ENCODE measurements around the gene PERM1. TPM values are rescaled to one million over a fixed set of nuclear protein-coding genes. Genes with fewer than 3 reads are reported as not detected.
"Not testable (repeated sequence)": the region's sequence is repeated elsewhere in the genome, so short reads cannot be mapped to it uniquely, and the experiment has no call there.

PERM1 gene
- polyA plus RNA-seq, 2 donors = 0.47 to 3.4 TPM

- H3K9me3 ChIP-seq (ENCODE audit: control insufficient read depth in 2 of 2, insufficient read depth in 1 of 2, low read depth in 1 of 2, low read length in 1 of 2) = peaks cover 0 to 4% of the 10 kb centered on the region in 2 donors
- H3K36me3 ChIP-seq (ENCODE audit: control insufficient read depth in 2 of 2, insufficient read depth in 2 of 2, low read length in 1 of 2) = peaks cover 0 to 3% of the 10 kb centered on the region in 2 donors
- no peak overlapping the region for H3K4me3 ChIP-seq (ENCODE audit: low read depth in 1 of 2, low read length in 2 of 2)
- no peak overlapping the region for H3K27ac ChIP-seq (ENCODE audit: low read depth in 2 of 2, low read length in 1 of 2)
- WGBS, 2 donors = 54 to 75% methylated on average over 9 of the region's 9 CpGs
- H3K27me3 ChIP-seq (ENCODE audit: control insufficient read depth in 1 of 2, insufficient read depth in 2 of 2, low read length in 2 of 2) = peaks cover 0 to 2% of the 10 kb centered on the region in 2 donors
- H3K4me1 ChIP-seq (ENCODE audit: control insufficient read depth in 2 of 2, insufficient read depth in 2 of 2, low read length in 1 of 2) = peaks cover 0 to 10% of the 10 kb centered on the region in 2 donors
These were observed 2.2 kb downstream of the PERM1 start for GRCh38 chr1:979744-980072.

DNA sequence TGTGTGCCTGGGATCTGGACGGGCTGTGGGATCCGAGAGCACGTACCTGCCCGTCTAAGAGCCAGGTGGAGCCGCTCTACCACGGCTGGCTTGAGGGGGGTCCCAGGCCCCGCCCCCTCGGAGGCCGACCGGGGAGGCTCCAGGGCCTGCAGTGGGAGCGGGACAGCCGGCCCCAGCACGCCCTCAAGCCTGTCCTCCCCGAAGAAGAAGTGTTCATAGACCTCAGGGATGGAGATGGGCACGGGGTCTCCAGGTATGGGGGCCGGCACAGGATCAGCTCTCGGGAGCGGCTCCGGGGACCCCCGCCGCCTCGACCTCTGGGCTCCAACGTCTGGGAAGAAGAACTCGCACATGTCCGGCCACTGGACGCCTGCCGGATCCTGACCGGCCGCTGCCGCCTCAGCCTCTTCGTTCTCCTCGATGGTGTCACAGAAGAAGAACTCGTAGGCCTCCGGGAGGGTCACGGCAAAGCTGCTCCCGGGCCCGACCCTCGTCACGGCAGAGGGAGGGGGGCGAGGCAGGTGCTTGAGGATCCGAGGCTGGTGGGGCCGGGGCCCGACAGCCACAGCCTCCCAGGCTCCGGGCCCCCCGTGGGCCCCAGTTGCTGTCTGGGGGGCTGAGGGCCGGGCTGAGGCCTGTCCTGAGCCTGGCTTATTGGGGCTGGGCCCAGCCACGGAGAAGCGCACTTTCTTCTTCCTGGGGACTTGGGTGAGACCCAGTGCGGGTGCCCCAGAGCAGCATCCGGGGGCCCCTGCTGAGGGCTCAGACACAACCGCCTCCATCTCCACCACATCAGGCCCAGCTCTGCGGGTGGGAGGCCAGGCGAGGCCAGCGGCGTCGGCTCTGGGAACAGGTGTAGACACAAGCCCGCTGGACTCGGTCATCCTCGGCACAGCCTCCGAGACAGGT lies 2.8 kb downstream of the PERM1 start:
- peaks cover 0 to 2% of the 10 kb centered on the region in 2 donors for H3K27me3 ChIP-seq (ENCODE audit: control insufficient read depth in 1 of 2, insufficient read depth in 2 of 2, low read length in 2 of 2)
- no peak overlapping the region for H3K4me3 ChIP-seq (ENCODE audit: low read depth in 1 of 2, low read length in 2 of 2)
- WGBS, 2 donors = 83 to 84% methylated on average over 49 to 60 of the region's 60 CpGs
- H3K36me3 ChIP-seq (ENCODE audit: control insufficient read depth in 2 of 2, insufficient read depth in 2 of 2, low read length in 1 of 2) = peaks cover 0 to 7% of the 10 kb centered on the region in 2 donors
- peaks cover 0 to 4% of the 10 kb centered on the region in 2 donors for H3K9me3 ChIP-seq (ENCODE audit: control insufficient read depth in 2 of 2, insufficient read depth in 1 of 2, low read depth in 1 of 2, low read length in 1 of 2)
- H3K4me1 ChIP-seq (ENCODE audit: control insufficient read depth in 2 of 2, insufficient read depth in 2 of 2, low read length in 1 of 2) = peaks cover 0 to 10% of the 10 kb centered on the region in 2 donors
- H3K27ac ChIP-seq (ENCODE audit: low read depth in 2 of 2, low read length in 1 of 2) = no peak overlapping the region

DNA sequence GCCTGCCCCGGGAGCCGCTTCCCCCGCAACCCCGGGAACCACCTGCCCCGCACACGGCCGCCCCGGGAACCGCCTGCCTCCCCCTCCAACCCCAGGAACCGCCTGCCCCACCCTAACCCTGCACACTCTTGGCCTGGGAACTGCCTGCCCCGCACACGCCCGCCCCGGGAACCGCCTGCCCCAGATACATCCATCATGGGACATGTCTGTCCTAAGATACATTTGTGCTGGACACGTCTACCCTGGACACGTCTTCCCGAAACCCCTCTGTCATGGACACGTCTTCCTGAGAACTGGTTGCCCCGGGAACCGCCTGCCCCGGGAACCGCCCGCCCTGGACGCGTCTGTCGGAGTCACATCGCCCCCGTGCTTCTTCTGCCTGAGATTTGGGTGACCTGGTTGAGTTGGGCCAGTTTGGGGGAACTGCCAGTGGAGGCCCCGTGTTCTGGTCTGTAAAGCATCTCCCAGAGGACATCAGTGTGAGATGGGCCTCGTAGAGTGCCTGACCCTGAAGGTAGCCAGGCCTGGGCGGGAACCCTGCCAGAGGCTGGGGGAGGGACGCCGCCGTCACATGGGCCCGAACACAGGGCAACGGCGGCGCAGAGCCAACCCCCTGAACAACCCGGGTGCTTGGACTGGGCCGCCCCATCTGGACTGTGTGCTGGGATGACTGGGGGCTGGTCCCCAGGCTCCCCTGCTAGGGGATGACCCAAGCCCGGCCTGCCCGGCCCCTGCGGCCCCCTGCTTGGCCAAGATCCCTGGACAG lies 3.6 kb downstream of the PERM1 start:
- no peaks in the 10 kb centered on the region for H3K27me3 ChIP-seq (ENCODE audit: control insufficient read depth in 1 of 2, insufficient read depth in 2 of 2, low read length in 2 of 2)
- H3K27ac ChIP-seq (ENCODE audit: low read depth in 2 of 2, low read length in 1 of 2) = no peak overlapping the region
- no peak overlapping the region for H3K4me3 ChIP-seq (ENCODE audit: low read depth in 1 of 2, low read length in 2 of 2)
- WGBS, 2 donors = 70 to 76% methylated on average over 34 to 44 of the region's 44 CpGs
- peaks cover 0 to 10% of the 10 kb centered on the region in 2 donors for H3K4me1 ChIP-seq (ENCODE audit: control insufficient read depth in 2 of 2, insufficient read depth in 2 of 2, low read length in 1 of 2)
- peaks cover 0 to 4% of the 10 kb centered on the region in 2 donors for H3K9me3 ChIP-seq (ENCODE audit: control insufficient read depth in 2 of 2, insufficient read depth in 1 of 2, low read depth in 1 of 2, low read length in 1 of 2)
- H3K36me3 ChIP-seq (ENCODE audit: control insufficient read depth in 2 of 2, insufficient read depth in 2 of 2, low read length in 1 of 2) = peaks cover 0 to 10% of the 10 kb centered on the region in 2 donors

GRCh38 chr1:976791-977190 lies 5.1 kb downstream of the PERM1 start:
- H3K4me1 ChIP-seq (ENCODE audit: control insufficient read depth in 2 of 2, insufficient read depth in 2 of 2, low read length in 1 of 2) = peaks cover 0 to 14% of the 10 kb centered on the region in 2 donors
- 43 to 63% methylated on average over 12 to 17 of the region's 39 CpGs for WGBS, 2 donors
- H3K27ac ChIP-seq (ENCODE audit: low read depth in 2 of 2, low read length in 1 of 2); H3K4me3 ChIP-seq (ENCODE audit: low read depth in 1 of 2, low read length in 2 of 2); H3K9me3 ChIP-seq (ENCODE audit: control insufficient read depth in 2 of 2, insufficient read depth in 1 of 2, low read depth in 1 of 2, low read length in 1 of 2); H3K27me3 ChIP-seq (ENCODE audit: control insufficient read depth in 1 of 2, insufficient read depth in 2 of 2, low read length in 2 of 2): not testable (repeated sequence)
- H3K36me3 ChIP-seq (ENCODE audit: control insufficient read depth in 2 of 2, insufficient read depth in 2 of 2, low read length in 1 of 2) = peaks cover 0 to 14% of the 10 kb centered on the region in 2 donors

DNA sequence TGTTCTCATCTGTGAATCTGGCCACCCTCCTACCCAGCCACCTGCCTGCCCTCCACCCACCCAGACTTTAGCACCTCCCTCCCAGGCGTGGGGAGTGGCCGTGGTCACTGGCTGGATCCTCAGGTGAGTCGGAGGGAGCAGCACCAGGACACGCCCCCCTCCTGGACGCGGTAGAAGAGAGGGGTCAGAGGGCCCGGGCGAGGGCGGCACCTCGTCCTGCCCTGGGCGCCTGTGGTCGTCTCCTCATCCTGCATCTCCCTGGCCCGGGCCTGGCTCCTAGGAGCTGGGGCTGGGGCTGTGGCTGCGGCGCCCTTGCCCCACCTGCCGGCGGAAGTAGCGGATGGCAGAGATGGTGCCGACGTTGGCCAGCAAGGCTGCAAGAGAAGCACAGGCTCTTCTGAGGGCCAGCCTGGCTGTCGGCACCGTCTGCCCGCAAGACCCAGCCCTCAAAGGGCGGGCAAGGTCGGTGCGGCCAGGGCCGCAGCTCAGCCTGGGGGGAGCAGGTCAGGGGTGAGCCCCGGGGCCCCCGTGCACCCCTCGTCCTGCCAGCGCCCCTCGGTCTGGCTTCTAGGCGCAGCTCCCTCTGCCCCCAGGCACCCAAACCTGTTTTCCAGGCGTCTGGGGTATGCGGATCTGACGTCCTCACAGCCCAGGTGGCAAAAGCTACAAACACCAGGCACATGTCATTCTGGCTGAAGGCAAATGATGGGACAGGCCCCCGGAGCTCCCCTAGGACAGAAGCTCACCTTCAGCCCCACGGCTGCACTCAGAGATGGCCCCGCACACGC lies 5.8 kb downstream of the PERM1 start:
- 2 to 4% methylated on average over 35 to 40 of the region's 40 CpGs for WGBS, 2 donors
- H3K27me3 ChIP-seq (ENCODE audit: control insufficient read depth in 1 of 2, insufficient read depth in 2 of 2, low read length in 2 of 2) = no peaks in the 10 kb centered on the region

GRCh38 chr1:975365-975764 lies 6.5 kb downstream of the PERM1 start:
- 58 to 63% methylated on average over 9 of the region's 9 CpGs for WGBS, 2 donors
- no peaks in the 10 kb centered on the region for H3K27me3 ChIP-seq (ENCODE audit: control insufficient read depth in 1 of 2, insufficient read depth in 2 of 2, low read length in 2 of 2)
- H3K4me1 ChIP-seq (ENCODE audit: control insufficient read depth in 2 of 2, insufficient read depth in 2 of 2, low read length in 1 of 2) = peaks cover 0 to 23% of the 10 kb centered on the region in 2 donors
- H3K4me3 ChIP-seq (ENCODE audit: low read depth in 1 of 2, low read length in 2 of 2) = no peak overlapping the region
- peaks cover 0 to 14% of the 10 kb centered on the region in 2 donors for H3K36me3 ChIP-seq (ENCODE audit: control insufficient read depth in 2 of 2, insufficient read depth in 2 of 2, low read length in 1 of 2)
- peak overlapping the region; percentile 74 to 93 for H3K27ac ChIP-seq (ENCODE audit: low read depth in 2 of 2, low read length in 1 of 2)
- H3K9me3 ChIP-seq (ENCODE audit: control insufficient read depth in 2 of 2, insufficient read depth in 1 of 2, low read depth in 1 of 2, low read length in 1 of 2) = no peaks in the 10 kb centered on the region

More for the DNA sequence above, 5.8 kb downstream of the PERM1 start:
- H3K36me3 ChIP-seq (ENCODE audit: control insufficient read depth in 2 of 2, insufficient read depth in 2 of 2, low read length in 1 of 2) = peaks cover 0 to 14% of the 10 kb centered on the region in 2 donors
- no peaks in the 10 kb centered on the region for H3K9me3 ChIP-seq (ENCODE audit: control insufficient read depth in 2 of 2, insufficient read depth in 1 of 2, low read depth in 1 of 2, low read length in 1 of 2)
- H3K4me1 ChIP-seq (ENCODE audit: control insufficient read depth in 2 of 2, insufficient read depth in 2 of 2, low read length in 1 of 2) = peaks cover 0 to 17% of the 10 kb centered on the region in 2 donors
- H3K27ac ChIP-seq (ENCODE audit: low read depth in 2 of 2, low read length in 1 of 2) = peak overlapping the region; percentile 74 to 93
- peak overlapping the region in 1 of 2 donors; percentile 41 for H3K4me3 ChIP-seq (ENCODE audit: low read depth in 1 of 2, low read length in 2 of 2)

GRCh38 chr1:974687-975328 lies 7.1 kb downstream of the PERM1 start:
- WGBS, 2 donors = 65 to 76% methylated on average over 17 of the region's 17 CpGs
- Histone ChIP-seq H3K27ac (ENCODE audit: low read depth in 2 of 2, low read length in 1 of 2) (peak overlapping the region; percentile 17 to 93), H3K27me3 (ENCODE audit: control insufficient read depth in 1 of 2, insufficient read depth in 2 of 2, low read length in 2 of 2) (no peaks in the 10 kb centered on the region)

DNA sequence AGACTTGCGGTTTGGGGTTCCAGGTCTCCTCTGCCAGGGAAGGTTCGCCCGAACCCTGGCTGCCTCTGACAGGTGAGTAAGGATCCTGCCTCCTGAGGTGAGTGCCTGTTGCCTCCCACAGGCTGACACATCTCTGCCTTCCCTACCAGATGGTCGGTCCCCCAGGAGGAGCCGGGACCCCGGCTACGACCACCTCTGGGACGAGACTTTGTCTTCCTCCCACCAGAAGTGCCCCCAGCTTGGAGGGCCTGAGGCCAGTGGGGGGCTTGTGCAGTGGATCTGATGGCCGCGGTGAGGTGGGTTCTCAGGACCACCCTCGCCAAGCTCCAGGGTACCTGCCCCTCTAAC lies 7.6 kb downstream of the PERM1 start:
- H3K4me1 ChIP-seq (ENCODE audit: control insufficient read depth in 2 of 2, insufficient read depth in 2 of 2, low read length in 1 of 2) = peaks cover 0 to 26% of the 10 kb centered on the region in 2 donors
- H3K27me3 ChIP-seq (ENCODE audit: control insufficient read depth in 1 of 2, insufficient read depth in 2 of 2, low read length in 2 of 2) = no peaks in the 10 kb centered on the region
- 85 to 91% methylated on average over 11 of the region's 11 CpGs for WGBS, 2 donors
- H3K9me3 ChIP-seq (ENCODE audit: control insufficient read depth in 2 of 2, insufficient read depth in 1 of 2, low read depth in 1 of 2, low read length in 1 of 2) = no peaks in the 10 kb centered on the region
- H3K4me3 ChIP-seq (ENCODE audit: low read depth in 1 of 2, low read length in 2 of 2) = no peak overlapping the region
- H3K27ac ChIP-seq (ENCODE audit: low read depth in 2 of 2, low read length in 1 of 2) = no peak overlapping the region
- H3K36me3 ChIP-seq (ENCODE audit: control insufficient read depth in 2 of 2, insufficient read depth in 2 of 2, low read length in 1 of 2) = peaks cover 0 to 14% of the 10 kb centered on the region in 2 donors

More at GRCh38 chr1:974687-975328, 7.1 kb downstream of the PERM1 start:
- Histone ChIP-seq H3K4me3 (ENCODE audit: low read depth in 1 of 2, low read length in 2 of 2) (no peak overlapping the region), H3K4me1 (ENCODE audit: control insufficient read depth in 2 of 2, insufficient read depth in 2 of 2, low read length in 1 of 2) (peaks cover 0 to 25% of the 10 kb centered on the region in 2 donors), H3K9me3 (ENCODE audit: control insufficient read depth in 2 of 2, insufficient read depth in 1 of 2, low read depth in 1 of 2, low read length in 1 of 2) (no peaks in the 10 kb centered on the region), H3K36me3 (ENCODE audit: control insufficient read depth in 2 of 2, insufficient read depth in 2 of 2, low read length in 1 of 2) (peaks cover 0 to 14% of the 10 kb centered on the region in 2 donors)

All from esophagus (tissue), 2 donors.